Osteoblast (primary cell): Measurements from ENCODE around the gene C2orf68. TPM values are rescaled to one million over a fixed set of nuclear protein-coding genes. Genes with fewer than 3 reads are reported as not detected.
"Not testable (repeated sequence)": the region's sequence is repeated elsewhere in the genome, so short reads cannot be mapped to it uniquely, and the experiment has no call there.

ENCODE experiments used
- DNase-seq: peaks from one replicate; pipeline ENCODE4 v3.0.0; 2011; ENCODE audit warnings: low spot score, mixed read lengths; ENCODE audit not compliant: insufficient read length; ENCODE audit errors: missing footprints
- H2AFZ ChIP-seq: 2 replicates; pipeline ENCODE4 v1.6.0; 2011; ENCODE audit warnings: mild to moderate bottlenecking, low read length
- H3K27ac ChIP-seq: 2 replicates; pipeline ENCODE4 v1.5.1; 2011; ENCODE audit warnings: mild to moderate bottlenecking, low read depth, low read length, moderate library complexity
- H3K27me3 ChIP-seq: 2 replicates; pipeline ENCODE4 v1.6.0; 2012; ENCODE audit warnings: mild to moderate bottlenecking, control low read depth, inconsistent platforms, low read length, moderate library complexity; ENCODE audit not compliant: insufficient read depth
- H3K36me3 ChIP-seq: 2 replicates; pipeline ENCODE4 v1.5.1; 2011; ENCODE audit warnings: mild to moderate bottlenecking, low read length, control low read depth, moderate library complexity; ENCODE audit not compliant: insufficient read depth
- H3K4me1 ChIP-seq: 2 replicates; pipeline ENCODE4 v1.5.1; 2011; ENCODE audit warnings: mild to moderate bottlenecking, low read length, control low read depth, moderate library complexity; ENCODE audit not compliant: insufficient read depth
- H3K4me2 ChIP-seq: 2 replicates; pipeline ENCODE4 v1.6.0; 2011; ENCODE audit warnings: mild to moderate bottlenecking, low read length; ENCODE audit not compliant: insufficient read depth
- H3K4me3 ChIP-seq: fragments of 200-600 bp; sonication (generic); 3 replicates; pipeline ENCODE4 v1.5.1; 2012; ENCODE audit warnings: mild to moderate bottlenecking, low read length, inconsistent platforms; ENCODE audit not compliant: insufficient read depth
- H3K79me2 ChIP-seq: 2 replicates; pipeline ENCODE4 v1.6.0; 2012; ENCODE audit warnings: mild to moderate bottlenecking, low read length, control low read depth, inconsistent platforms; ENCODE audit not compliant: insufficient read depth
- H3K9me3 ChIP-seq: 2 replicates; pipeline ENCODE4 v1.5.1; 2011; ENCODE audit warnings: low read depth, low read length, control low read depth
- H4K20me1 ChIP-seq: 2 replicates; pipeline ENCODE4 v1.6.0; 2012; ENCODE audit warnings: mild to moderate bottlenecking, low read length, control low read depth; ENCODE audit not compliant: insufficient read depth
- CTCF ChIP-seq: IDR thresholded peaks from 2 replicates; pipeline ENCODE4 v1.5.1; 2011; ENCODE audit warnings: mild to moderate bottlenecking, low read depth, low read length, moderate library complexity; ENCODE audit errors: extremely low read depth
- total RNA-seq: library from RNA; depleted of rRNA; stranded (reverse); fragments of >200 nt; gene quantifications from 2 replicates; pipeline ENCODE4 v1.2.3, GENCODE V29; 2012

The C2orf68 gene
- 23.9 and 30.9 TPM in 2 replicates for total RNA-seq

- H3K9me3 ChIP-seq = no peaks in the 10 kb centered on the region
- H2AFZ ChIP-seq = peak within 1 kb of the TSS; percentile 93
- DNase-seq = peak; percentile 98
- H3K4me1 ChIP-seq = peaks cover 15% of the 10 kb centered on the region
- H3K4me2 ChIP-seq = peak within 1 kb of the TSS; percentile 98
- H3K36me3 ChIP-seq = peaks cover 29% of the 10 kb centered on the region
- TF ChIP-seq CTCF = no peak
- peaks cover 8% of the 10 kb centered on the region for H4K20me1 ChIP-seq
- peaks cover 52% of the 10 kb centered on the region for H3K79me2 ChIP-seq
- peak within 1 kb of the TSS; percentile 96 for H3K4me3 ChIP-seq
- no peaks in the 10 kb centered on the region for H3K27me3 ChIP-seq
- peak within 1 kb of the TSS; percentile 84 for H3K27ac ChIP-seq
These were observed at the start of gene C2orf68 for GRCh38 chr2:85611705-85612587. C2orf68 (minus strand) TSS chr2:85612066; CDS start chr2:85611984, 82 bp downstream.

GRCh38 chr2:85661139-85661858, 49.4 kb upstream of the C2orf68 start:
- H3K4me2 ChIP-seq = no peak overlapping the region
- no peak overlapping the region for H3K27ac ChIP-seq
- no peak overlapping the region for H2AFZ ChIP-seq
- no peaks in the 10 kb centered on the region for H3K79me2 ChIP-seq
- no peaks in the 10 kb centered on the region for H3K36me3 ChIP-seq
- H3K27me3 ChIP-seq = no peaks in the 10 kb centered on the region
- H3K4me1 ChIP-seq = peaks cover 23% of the 10 kb centered on the region
- TF ChIP-seq CTCF = no peak
- H3K4me3 ChIP-seq = no peak overlapping the region
- no peaks in the 10 kb centered on the region for H3K9me3 ChIP-seq
- peak; percentile 51 for DNase-seq
- no peaks in the 10 kb centered on the region for H4K20me1 ChIP-seq

- Histone ChIP-seq H3K9me3 (no peaks in the 10 kb centered on the region), H3K79me2 (no peaks in the 10 kb centered on the region), H3K4me2 (no peak overlapping the region), H2AFZ (no peak overlapping the region), H3K27me3 (no peaks in the 10 kb centered on the region), H4K20me1 (no peaks in the 10 kb centered on the region), H3K4me3 (no peak overlapping the region), H3K27ac (no peak overlapping the region), H3K36me3 (no peaks in the 10 kb centered on the region), H3K4me1 (peaks cover 27% of the 10 kb centered on the region)
- TF ChIP-seq CTCF = no peak
- DNase-seq = no peak
These were observed 48.9 kb upstream of the C2orf68 start for GRCh38 chr2:85660725-85661124.

- not testable (repeated sequence) for H3K79me2 ChIP-seq, DNase-seq, H3K4me3 ChIP-seq, H3K4me2 ChIP-seq, H3K9me3 ChIP-seq, H3K27ac ChIP-seq, H3K36me3 ChIP-seq, H2AFZ ChIP-seq, H3K27me3 ChIP-seq, H4K20me1 ChIP-seq
- H3K4me1 ChIP-seq = peaks cover 31% of the 10 kb centered on the region
These were observed 48.4 kb upstream of the C2orf68 start for GRCh38 chr2:85660301-85660700.
